Measurements from ENCODE around the gene RANGAP1.

RANGAP1 gene

GRCh38 chr22:41223535-41223934, 62.5 kb downstream of the RANGAP1 start:
- Histone ChIP-seq H3K4me3 (ENCODE audit: low read depth in 1 of 2, low read length in 1 of 2) (no peak overlapping the region), H3K27ac (no peak overlapping the region), H3K4me1 (ENCODE audit: control insufficient read depth in 1 of 2, insufficient read depth in 1 of 2, low read depth in 1 of 2, low read length in 1 of 2) (no peaks in the 10 kb centered on the region), H3K36me3 (peaks cover 84% of the 10 kb centered on the region), H3K27me3 (no peaks in the 10 kb centered on the region), H3K9me3 (no peaks in the 10 kb centered on the region)
- no peak for TF ChIP-seq CTCF (IDR thresholded peaks at IDR 0.05)

DNA sequence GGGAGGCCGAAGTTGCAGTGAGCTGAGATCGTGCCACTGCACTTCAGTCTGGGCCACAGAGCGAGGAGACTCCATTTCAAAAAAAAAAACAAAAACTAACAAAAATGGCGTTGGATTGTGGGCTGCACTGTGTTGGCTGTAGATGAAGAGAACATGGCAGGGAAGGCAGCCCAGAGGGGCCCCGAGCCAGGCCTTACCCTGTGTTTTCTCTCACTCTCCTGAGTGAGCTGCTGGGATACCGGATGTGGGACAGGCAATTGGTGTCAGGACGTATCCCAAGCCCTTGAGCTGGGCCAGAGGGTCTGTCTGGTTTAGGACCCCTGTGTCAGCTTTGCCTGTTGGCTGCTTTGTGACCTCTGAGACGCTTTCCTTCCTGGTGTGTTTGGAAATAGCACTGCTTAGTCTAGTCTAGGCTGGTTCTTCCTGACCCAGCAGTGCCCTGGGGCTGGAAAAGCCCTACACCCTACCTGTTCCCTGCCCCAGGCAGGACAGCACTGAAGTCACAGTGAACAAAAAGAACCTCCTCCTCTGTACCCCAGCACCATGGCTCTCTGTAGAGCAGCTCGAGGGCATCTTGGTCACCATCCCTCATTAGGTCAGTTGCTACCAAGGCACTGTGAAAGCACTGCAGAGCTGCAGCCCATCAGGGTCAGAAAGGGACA, 63.0 kb downstream of the RANGAP1 start:
- Histone ChIP-seq H3K27me3 (no peaks in the 10 kb centered on the region), H3K4me3 (ENCODE audit: low read depth in 1 of 2, low read length in 1 of 2) (no peak overlapping the region), H3K4me1 (ENCODE audit: control insufficient read depth in 1 of 2, insufficient read depth in 1 of 2, low read depth in 1 of 2, low read length in 1 of 2) (peaks cover 1 to 2% of the 10 kb centered on the region in 2 experiments), H3K9me3 (no peaks in the 10 kb centered on the region), H3K36me3 (peaks cover 79% of the 10 kb centered on the region), H3K27ac (no peak overlapping the region)
- no peak for TF ChIP-seq CTCF (IDR thresholded peaks at IDR 0.05)

GRCh38 chr22:41217553-41218157, 68.3 kb downstream of the RANGAP1 start:
- H3K27me3 ChIP-seq, result no peaks in the 10 kb centered on the region
- peak overlapping the region; percentile 30 to 37 for H3K4me3 ChIP-seq (ENCODE audit: low read depth in 1 of 2, low read length in 1 of 2)
- no peak for TF ChIP-seq CTCF (IDR thresholded peaks at IDR 0.05)
- H3K36me3 ChIP-seq, result peaks cover 39% of the 10 kb centered on the region
- H3K4me1 ChIP-seq (ENCODE audit: control insufficient read depth in 1 of 2, insufficient read depth in 1 of 2, low read depth in 1 of 2, low read length in 1 of 2), result peaks cover 12% of the 10 kb centered on the region in 2 experiments
- H3K9me3 ChIP-seq, result no peaks in the 10 kb centered on the region
- H3K27ac ChIP-seq, result peak overlapping the region; percentile 62

- Histone ChIP-seq H3K27ac (no peak overlapping the region), H3K4me3 (ENCODE audit: low read depth in 1 of 2, low read length in 1 of 2) (no peak overlapping the region), H3K9me3 (no peaks in the 10 kb centered on the region), H3K36me3 (peaks cover 34% of the 10 kb centered on the region), H3K4me1 (ENCODE audit: control insufficient read depth in 1 of 2, insufficient read depth in 1 of 2, low read depth in 1 of 2, low read length in 1 of 2) (peaks cover 12% of the 10 kb centered on the region in 2 experiments), H3K27me3 (no peaks in the 10 kb centered on the region)
- no peak for TF ChIP-seq CTCF (IDR thresholded peaks at IDR 0.05)
Observed at GRCh38 chr22:41216984-41217383, 69.0 kb downstream of the RANGAP1 start.

DNA sequence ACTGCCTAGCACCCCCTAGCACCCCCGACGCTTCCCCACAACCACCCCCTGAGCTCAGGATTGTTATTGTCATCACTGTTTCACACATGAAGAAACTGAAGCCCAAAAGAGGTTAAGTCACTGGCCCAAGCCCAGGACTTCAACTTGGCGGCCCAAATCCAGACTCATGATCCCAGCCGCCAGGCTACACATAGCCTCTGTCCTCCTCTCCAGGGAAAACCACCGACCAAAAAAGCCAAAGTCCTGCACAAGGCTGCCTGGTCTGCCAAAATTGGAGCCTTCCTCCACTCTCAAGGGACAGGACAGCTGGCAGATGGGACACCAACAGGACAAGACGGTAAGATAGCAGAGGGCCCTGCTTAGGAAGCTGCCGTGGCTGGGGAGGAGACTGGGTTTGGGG, 70.1 kb downstream of the RANGAP1 start:
- no peak overlapping the region for H3K27ac ChIP-seq
- H3K36me3 ChIP-seq, result peaks cover 27% of the 10 kb centered on the region
- no peak for TF ChIP-seq CTCF (IDR thresholded peaks at IDR 0.05)
- no peak overlapping the region for H3K4me3 ChIP-seq (ENCODE audit: low read depth in 1 of 2, low read length in 1 of 2)
- no peaks in the 10 kb centered on the region for H3K27me3 ChIP-seq
- peaks cover 12% of the 10 kb centered on the region in 2 experiments for H3K4me1 ChIP-seq (ENCODE audit: control insufficient read depth in 1 of 2, insufficient read depth in 1 of 2, low read depth in 1 of 2, low read length in 1 of 2)
- H3K9me3 ChIP-seq, result no peaks in the 10 kb centered on the region
